ENCODE measurements around the gene TRIM36.
A peak's percentile ranks its signal among the peaks of the same experiment; 100 is the strongest.

TRIM36 gene

GRCh38 chr5:115169487-115170133, at the start of gene TRIM36:
TSS of gene TRIM36 (minus strand) at chr5:115169908. CDS start at chr5:115169634, 274 bp downstream.
- DNase-seq = peak; percentile 92

- no peak for DNase-seq
Observed at GRCh38 chr5:115214541-115214940, 44.8 kb upstream of the TRIM36 start.

- DNase-seq = no peak
Observed at GRCh38 chr5:115209279-115209678, 39.6 kb upstream of the TRIM36 start.

- DNase-seq = no peak
Observed at GRCh38 chr5:115202952-115203351, 33.2 kb upstream of the TRIM36 start.

GRCh38 chr5:115196161-115196560, 26.5 kb upstream of the TRIM36 start:
- DNase-seq = no peak

GRCh38 chr5:115194676-115195075, 25.0 kb upstream of the TRIM36 start:
- DNase-seq = no peak

GRCh38 chr5:115193295-115193694, 23.6 kb upstream of the TRIM36 start:
- no peak for DNase-seq

GRCh38 chr5:115192098-115192497, 22.4 kb upstream of the TRIM36 start:
- no peak for DNase-seq

GRCh38 chr5:115191474-115192031, 21.8 kb upstream of the TRIM36 start:
- DNase-seq = no peak

- no peak for DNase-seq
Observed at GRCh38 chr5:115190388-115190787, 20.7 kb upstream of the TRIM36 start.

GRCh38 chr5:115189866-115190265, 20.2 kb upstream of the TRIM36 start:
- no peak for DNase-seq

GRCh38 chr5:115186794-115187193, 17.1 kb upstream of the TRIM36 start:
- DNase-seq = no peak

- DNase-seq = no peak
Observed at GRCh38 chr5:115184770-115185169, 15.1 kb upstream of the TRIM36 start.

GRCh38 chr5:115181757-115182156, 12.0 kb upstream of the TRIM36 start:
- DNase-seq = no peak

GRCh38 chr5:115180165-115180709, 10.5 kb upstream of the TRIM36 start:
- DNase-seq = peak; percentile 54

GRCh38 chr5:115179394-115180164, 9.9 kb upstream of the TRIM36 start:
- peak; percentile 37 for DNase-seq

- no peak for DNase-seq
Observed at GRCh38 chr5:115179030-115179393, 9.3 kb upstream of the TRIM36 start.

- no peak for DNase-seq
Observed at GRCh38 chr5:115170929-115171510, 1.3 kb upstream of the TRIM36 start.

- no peak for DNase-seq
Observed at GRCh38 chr5:115170134-115170928, 623 bp upstream of the TRIM36 start.

GRCh38 chr5:115168829-115169486, 750 bp downstream of the TRIM36 start:
- DNase-seq = peak; percentile 27

GRCh38 chr5:115166744-115167393, 2.8 kb downstream of the TRIM36 start:
- no peak for DNase-seq

- no peak for DNase-seq
Observed at GRCh38 chr5:115165790-115166189, 3.9 kb downstream of the TRIM36 start.
